Activated CD4-positive, alpha-beta T cell treated with anti-CD3 and anti-CD28 coated beads for 4 hours (primary cell): ENCODE measurements around the gene ATP6V1F.
"Not testable (repeated sequence)": the region's sequence is repeated elsewhere in the genome, so short reads cannot be mapped to it uniquely, and the experiment has no call there.

Experiments
- DNase-seq, 2 donors: peaks; one replicate each; pipeline ENCODE4 v3.0.0-alpha.2; 2020

Gene ATP6V1F

GRCh38 chr7:128903621-128904361, 41.1 kb downstream of the ATP6V1F start:
- DNase-seq: no peak

GRCh38 chr7:128904381-128905197, 41.9 kb downstream of the ATP6V1F start:
- no peak for DNase-seq

- DNase-seq: no peak
These were observed 43.5 kb downstream of the ATP6V1F start for GRCh38 chr7:128906001-128906765.

GRCh38 chr7:128906766-128907559, 44.3 kb downstream of the ATP6V1F start:
- DNase-seq: no peak

- no peak for DNase-seq
These were observed 46.3 kb downstream of the ATP6V1F start for GRCh38 chr7:128908750-128909624.

GRCh38 chr7:128909625-128910568, 47.2 kb downstream of the ATP6V1F start:
- DNase-seq: no peak

GRCh38 chr7:128910569-128910945, 47.9 kb downstream of the ATP6V1F start, which contains the start of gene KCP:
TSS of gene KCP (minus strand) at chr7:128910709. CDS start at chr7:128910676, 33 bp downstream.
- DNase-seq: no peak

- no peak for DNase-seq
These were observed 48.9 kb downstream of the ATP6V1F start for GRCh38 chr7:128911423-128912031.

- DNase-seq: no peak
These were observed 49.6 kb downstream of the ATP6V1F start for GRCh38 chr7:128912281-128912680.

GRCh38 chr7:128912709-128913495, 50.2 kb downstream of the ATP6V1F start:
- DNase-seq: not testable (repeated sequence)

GRCh38 chr7:128913870-128914565, 51.4 kb downstream of the ATP6V1F start:
- DNase-seq: no peak

GRCh38 chr7:128914566-128915151, 52.0 kb downstream of the ATP6V1F start:
- DNase-seq: no peak

GRCh38 chr7:128915271-128915819, 52.7 kb downstream of the ATP6V1F start:
- DNase-seq: no peak
